ENCODE results near the gene BICD2.

DNA sequence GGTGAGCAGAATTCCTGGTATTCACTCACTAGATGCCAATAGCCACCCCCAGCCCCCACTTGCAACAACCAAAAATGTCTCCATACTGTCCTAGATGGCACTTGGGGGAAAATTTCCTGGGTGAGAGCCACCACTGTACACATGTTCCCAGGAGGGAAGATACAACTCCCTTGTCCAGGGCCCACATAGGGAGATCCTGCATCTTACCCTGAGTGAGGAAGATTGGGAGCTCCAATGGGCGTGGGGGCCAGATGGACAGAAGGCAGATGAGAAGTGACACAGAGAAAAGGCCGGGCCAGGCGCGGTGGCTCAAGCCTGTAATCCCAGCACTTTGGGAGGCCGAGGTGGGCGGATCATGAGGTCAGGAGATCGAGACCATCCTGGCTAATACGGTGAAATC, 82.4 kb downstream of the BICD2 start:
- TF ChIP-seq TAF1 (conservative IDR thresholded peaks at IDR 0.05), result no peak
- TF ChIP-seq SP1 (IDR thresholded peaks at IDR 0.05), result no peak
- no peak for TF ChIP-seq CTCF (IDR thresholded peaks at IDR 0.05; ENCODE audit: low read depth, low read length, missing input control)
- TF ChIP-seq RAD21 (IDR thresholded peaks at IDR 0.05), result no peak
- TF ChIP-seq JUND (IDR thresholded peaks at IDR 0.05), result no peak
- TF ChIP-seq, protein P1, sequence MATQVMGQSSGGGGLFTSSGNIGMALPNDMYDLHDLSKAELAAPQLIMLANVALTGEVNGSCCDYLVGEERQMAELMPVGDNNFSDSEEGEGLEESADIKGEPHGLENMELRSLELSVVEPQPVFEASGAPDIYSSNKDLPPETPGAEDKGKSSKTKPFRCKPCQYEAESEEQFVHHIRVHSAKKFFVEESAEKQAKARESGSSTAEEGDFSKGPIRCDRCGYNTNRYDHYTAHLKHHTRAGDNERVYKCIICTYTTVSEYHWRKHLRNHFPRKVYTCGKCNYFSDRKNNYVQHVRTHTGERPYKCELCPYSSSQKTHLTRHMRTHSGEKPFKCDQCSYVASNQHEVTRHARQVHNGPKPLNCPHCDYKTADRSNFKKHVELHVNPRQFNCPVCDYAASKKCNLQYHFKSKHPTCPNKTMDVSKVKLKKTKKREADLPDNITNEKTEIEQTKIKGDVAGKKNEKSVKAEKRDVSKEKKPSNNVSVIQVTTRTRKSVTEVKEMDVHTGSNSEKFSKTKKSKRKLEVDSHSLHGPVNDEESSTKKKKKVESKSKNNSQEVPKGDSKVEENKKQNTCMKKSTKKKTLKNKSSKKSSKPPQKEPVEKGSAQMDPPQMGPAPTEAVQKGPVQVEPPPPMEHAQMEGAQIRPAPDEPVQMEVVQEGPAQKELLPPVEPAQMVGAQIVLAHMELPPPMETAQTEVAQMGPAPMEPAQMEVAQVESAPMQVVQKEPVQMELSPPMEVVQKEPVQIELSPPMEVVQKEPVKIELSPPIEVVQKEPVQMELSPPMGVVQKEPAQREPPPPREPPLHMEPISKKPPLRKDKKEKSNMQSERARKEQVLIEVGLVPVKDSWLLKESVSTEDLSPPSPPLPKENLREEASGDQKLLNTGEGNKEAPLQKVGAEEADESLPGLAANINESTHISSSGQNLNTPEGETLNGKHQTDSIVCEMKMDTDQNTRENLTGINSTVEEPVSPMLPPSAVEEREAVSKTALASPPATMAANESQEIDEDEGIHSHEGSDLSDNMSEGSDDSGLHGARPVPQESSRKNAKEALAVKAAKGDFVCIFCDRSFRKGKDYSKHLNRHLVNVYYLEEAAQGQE (IDR thresholded peaks at IDR 0.05), result no peak
- TF ChIP-seq YY1 (IDR thresholded peaks at IDR 0.05), result no peak
- no peak for TF ChIP-seq FOXA1 (IDR thresholded peaks at IDR 0.05)
- TF ChIP-seq MAX (IDR thresholded peaks at IDR 0.05), result no peak
- TF ChIP-seq GABPA (IDR thresholded peaks at IDR 0.05 in 1 of 2, conservative IDR thresholded peaks at IDR 0.05 in 1 of 2), result no peak
- no peak for TF ChIP-seq EGR1 (IDR thresholded peaks at IDR 0.05; ENCODE audit: low read depth in 2 of 2)
- no peak for TF ChIP-seq RXRA (IDR thresholded peaks at IDR 0.05)
- TF ChIP-seq HNF4A (conservative IDR thresholded peaks at IDR 0.05), result no peak
- no peak for TF ChIP-seq NR2F2 (IDR thresholded peaks at IDR 0.05)
